ENCODE results near the gene SLC2A5.
"Not testable (repeated sequence)": the region's sequence is repeated elsewhere in the genome, so short reads cannot be mapped to it uniquely, and the experiment has no call there.

The SLC2A5 gene

GRCh38 chr1:9031484-9032259 lies 37.8 kb downstream of the SLC2A5 start:
- no peak for FAIRE-seq

- not testable (repeated sequence) for FAIRE-seq
Measured at GRCh38 chr1:9031077-9031476, 38.4 kb downstream of the SLC2A5 start.

GRCh38 chr1:9028921-9029705 lies 40.3 kb downstream of the SLC2A5 start:
- FAIRE-seq: no peak

- FAIRE-seq: no peak
Measured at GRCh38 chr1:9027307-9027706, 42.1 kb downstream of the SLC2A5 start.

GRCh38 chr1:9025449-9025848 lies 44.0 kb downstream of the SLC2A5 start:
- no peak for FAIRE-seq

- no peak for FAIRE-seq
Measured at GRCh38 chr1:9024837-9025236, 44.6 kb downstream of the SLC2A5 start.

GRCh38 chr1:9022773-9023172 lies 46.7 kb downstream of the SLC2A5 start:
- FAIRE-seq: no peak

GRCh38 chr1:9022026-9022738 lies 47.3 kb downstream of the SLC2A5 start:
- FAIRE-seq: not testable (repeated sequence)

- no peak for FAIRE-seq
Measured at GRCh38 chr1:9020305-9020704, 49.1 kb downstream of the SLC2A5 start.

GRCh38 chr1:9019896-9020295 lies 49.5 kb downstream of the SLC2A5 start:
- no peak for FAIRE-seq

GRCh38 chr1:9018333-9018732 lies 51.1 kb downstream of the SLC2A5 start:
- FAIRE-seq: no peak

GRCh38 chr1:9016455-9016854 lies 53.0 kb downstream of the SLC2A5 start:
- FAIRE-seq: no peak

GRCh38 chr1:9014475-9015375 lies 54.7 kb downstream of the SLC2A5 start:
- FAIRE-seq: no peak

- no peak for FAIRE-seq
Measured at GRCh38 chr1:9013819-9014218, 55.6 kb downstream of the SLC2A5 start.

- no peak for FAIRE-seq
Measured at GRCh38 chr1:9010781-9011323, 58.6 kb downstream of the SLC2A5 start.

GRCh38 chr1:9009438-9010370 lies 59.7 kb downstream of the SLC2A5 start:
- no peak for FAIRE-seq

GRCh38 chr1:9008236-9008635 lies 61.2 kb downstream of the SLC2A5 start:
- FAIRE-seq: no peak

GRCh38 chr1:9006956-9007615 lies 62.3 kb downstream of the SLC2A5 start:
- FAIRE-seq: no peak

GRCh38 chr1:9005395-9005708 lies 64.1 kb downstream of the SLC2A5 start:
- no peak for FAIRE-seq

- FAIRE-seq: no peak
Measured at GRCh38 chr1:9004700-9005394, 64.6 kb downstream of the SLC2A5 start.

All from A204.1 (cell line).